NCI-H345 treated with DMSO at 0.1 percent for 48 hours (cell line): Measurements from ENCODE around the gene KIF1C.

Experiments
- DNase-seq: peaks from one replicate; lab custom pipeline; 2025; ENCODE audit not compliant: unreplicated experiment; lab: John Stamatoyannopoulos, UW

Gene KIF1C

GRCh38 chr17:4997302-4998026 is at the start of gene KIF1C, which contains the start of gene INCA1:
Gene KIF1C (plus strand): TSS chr17:4997950. CDS start chr17:5000247, 2,297 bp downstream.
Gene INCA1 (minus strand): TSS chr17:4997522. CDS start chr17:4994437, 3,085 bp downstream.
- DNase-seq: peak; percentile 60

- DNase-seq: peak; percentile 65
Measured at GRCh38 chr17:4948166-4948930, 49.4 kb upstream of the KIF1C start, which contains the start of gene PFN1. Gene PFN1 (minus strand): TSS chr17:4948530. CDS start chr17:4948394, 136 bp downstream.

GRCh38 chr17:4948931-4949320 is 48.8 kb upstream of the KIF1C start:
- DNase-seq: peak; percentile 50

GRCh38 chr17:4949321-4950074 is 48.3 kb upstream of the KIF1C start:
- no peak for DNase-seq

- DNase-seq: no peak
Measured at GRCh38 chr17:4950075-4950745, 47.5 kb upstream of the KIF1C start.

GRCh38 chr17:4950746-4951204 is 47.0 kb upstream of the KIF1C start, which contains the start of gene ENO3:
Gene ENO3 (plus strand): TSS chr17:4951119. CDS start chr17:4951830, 711 bp downstream.
- DNase-seq: no peak

- DNase-seq: no peak
Measured at GRCh38 chr17:4951486-4951885, 46.3 kb upstream of the KIF1C start.

GRCh38 chr17:4953451-4953961 is 44.2 kb upstream of the KIF1C start:
- DNase-seq: no peak

- DNase-seq: no peak
Measured at GRCh38 chr17:4955091-4955490, 42.7 kb upstream of the KIF1C start.

- no peak for DNase-seq
Measured at GRCh38 chr17:4956493-4957061, 41.2 kb upstream of the KIF1C start.

- no peak for DNase-seq
Measured at GRCh38 chr17:4958102-4958501, 39.6 kb upstream of the KIF1C start.

- no peak for DNase-seq
Measured at GRCh38 chr17:4959261-4959965, 38.3 kb upstream of the KIF1C start.

GRCh38 chr17:4960279-4960922 is 37.3 kb upstream of the KIF1C start:
- DNase-seq: no peak

GRCh38 chr17:4965311-4965986 is 32.3 kb upstream of the KIF1C start:
- no peak for DNase-seq

GRCh38 chr17:4966844-4967538 is 30.8 kb upstream of the KIF1C start:
- DNase-seq: peak; percentile 95

- peak; percentile 85 for DNase-seq
Measured at GRCh38 chr17:4967539-4968485, 29.9 kb upstream of the KIF1C start, which contains the start of gene SPAG7. Gene SPAG7 (minus strand): TSS chr17:4967817. CDS start chr17:4967804, 13 bp downstream.
